IMR-90 (cell line): Measurements from ENCODE around the gene RBL2.

Experiments used
- CEBPB ChIP-seq: IDR thresholded peaks from 2 replicates; pipeline ENCODE4 v1.6.1; 2012; ENCODE audit warnings: low read depth, low read length, improper control_type of control experiment
- CHD1 ChIP-seq: IDR thresholded peaks from 2 replicates; pipeline ENCODE4 v1.6.1; 2012; ENCODE audit warnings: low read depth, low read length, improper control_type of control experiment
- CTCF ChIP-seq: conservative IDR thresholded peaks from 2 replicates; pipeline ENCODE4 v1.5.1; 2012; ENCODE audit warnings: mild to moderate bottlenecking, low read depth, low read length, improper control_type of control experiment
- MAFK ChIP-seq: IDR thresholded peaks from 2 replicates; pipeline ENCODE4 v1.6.1; 2012; ENCODE audit warnings: low read depth, low read length, improper control_type of control experiment
- MAZ ChIP-seq: IDR thresholded peaks from 2 replicates; pipeline ENCODE4 v1.6.1; 2012; ENCODE audit warnings: low read depth, mild to moderate bottlenecking, low read length, improper control_type of control experiment, moderate library complexity, borderline replicate concordance
- MXI1 ChIP-seq: IDR thresholded peaks from 2 replicates; pipeline ENCODE4 v1.6.1; 2012; ENCODE audit warnings: low read depth, mild to moderate bottlenecking, low read length, moderate library complexity, borderline replicate concordance
- NFE2L2 ChIP-seq: fragments of 150-350 bp; IDR thresholded peaks from 2 replicates; pipeline ENCODE4 v1.6.1; 2016; ENCODE audit warnings: low read depth, mild to moderate bottlenecking, low read length
- POLR2A ChIP-seq: IDR thresholded peaks from 2 replicates; pipeline ENCODE4 v1.6.1; 2012; ENCODE audit warnings: mild to moderate bottlenecking, low read depth, low read length
- RAD21 ChIP-seq: IDR thresholded peaks from 2 replicates; pipeline ENCODE4 v1.6.1; 2012; ENCODE audit warnings: low read length, improper control_type of control experiment
- RFX5 ChIP-seq: IDR thresholded peaks from 2 replicates; pipeline ENCODE4 v1.8.0; 2012; ENCODE audit warnings: low read depth, mild to moderate bottlenecking, low read length, moderate library complexity
- SMC3 ChIP-seq: fragments of 150-350 bp; IDR thresholded peaks from 2 replicates; pipeline ENCODE4 v1.6.1; 2016; ENCODE audit warnings: low read depth, mild to moderate bottlenecking, antibody characterized with exemption, low read length, moderate library complexity
- USF2 ChIP-seq: fragments of 150-350 bp; IDR thresholded peaks from 2 replicates; pipeline ENCODE4 v1.6.1; 2017; ENCODE audit warnings: mild to moderate bottlenecking, antibody characterized with exemption, low read length, low read depth

- TF ChIP-seq CTCF, result no peak
- TF ChIP-seq RAD21, result no peak
- no peak for TF ChIP-seq RFX5
- TF ChIP-seq CEBPB, result no peak
- no peak for TF ChIP-seq POLR2A
- no peak for TF ChIP-seq CHD1
- no peak for TF ChIP-seq MAZ
- no peak for TF ChIP-seq MAFK
- TF ChIP-seq MXI1, result no peak
- TF ChIP-seq NFE2L2, result no peak
- no peak for TF ChIP-seq SMC3
- no peak for TF ChIP-seq USF2
Measured at GRCh38 chr16:53476867-53477266, 42.6 kb downstream of the RBL2 start.
